Limb (tissue), 2 donors: ENCODE data around the gene SPRY4.
"Not testable (repeated sequence)": the region's sequence is repeated elsewhere in the genome, so short reads cannot be mapped to it uniquely, and the experiment has no call there.

Experiments
- DNase-seq, 2 donors: peaks; one replicate each; pipeline ENCODE4 v3.0.0-alpha.2; 2016; ENCODE audit errors: extremely low spot score in 2 of 2

The SPRY4 gene

GRCh38 chr5:142334538-142334937 lies 9.7 kb upstream of the SPRY4 start:
- DNase-seq: no peak

GRCh38 chr5:142333749-142334148 lies 8.9 kb upstream of the SPRY4 start:
- DNase-seq: not testable (repeated sequence)

GRCh38 chr5:142330444-142330843 lies 5.6 kb upstream of the SPRY4 start:
- DNase-seq: no peak

- no peak for DNase-seq
These were observed 5.2 kb upstream of the SPRY4 start for GRCh38 chr5:142330026-142330425.

GRCh38 chr5:142327111-142327842 lies 2.5 kb upstream of the SPRY4 start:
- DNase-seq: no peak

- no peak for DNase-seq
These were observed 1.7 kb upstream of the SPRY4 start for GRCh38 chr5:142326480-142326938.

GRCh38 chr5:142325725-142326479 lies 1.1 kb upstream of the SPRY4 start:
- DNase-seq: peak in 1 of 2 donors; percentile 82

GRCh38 chr5:142324136-142324870 lies 518 bp downstream of the SPRY4 start:
- no peak for DNase-seq

- DNase-seq: peak in 1 of 2 donors; percentile 44
These were observed 1.2 kb downstream of the SPRY4 start for GRCh38 chr5:142323480-142324135.

- no peak for DNase-seq
These were observed 1.9 kb downstream of the SPRY4 start for GRCh38 chr5:142322747-142323479.

GRCh38 chr5:142322403-142322746 lies 2.4 kb downstream of the SPRY4 start:
- DNase-seq: no peak

- peak; percentile 63 to 80 for DNase-seq
These were observed 3.8 kb downstream of the SPRY4 start for GRCh38 chr5:142320851-142321560.

- DNase-seq: no peak
These were observed 4.4 kb downstream of the SPRY4 start for GRCh38 chr5:142320430-142320738.

GRCh38 chr5:142319560-142320429 lies 5.0 kb downstream of the SPRY4 start:
- no peak for DNase-seq

GRCh38 chr5:142319105-142319504 lies 5.7 kb downstream of the SPRY4 start:
- DNase-seq: no peak

- no peak for DNase-seq
These were observed 7.1 kb downstream of the SPRY4 start for GRCh38 chr5:142317753-142318152.

- DNase-seq: no peak
These were observed 7.6 kb downstream of the SPRY4 start for GRCh38 chr5:142317173-142317572.

- DNase-seq: no peak
These were observed 8.1 kb downstream of the SPRY4 start for GRCh38 chr5:142316681-142317080.

- DNase-seq: peak in 1 of 2 donors; percentile 83
These were observed 8.8 kb downstream of the SPRY4 start for GRCh38 chr5:142316051-142316450.
